Osteoblast (primary cell): ENCODE results near the gene CPEB1. TPM values are rescaled to one million over a fixed set of nuclear protein-coding genes. Genes with fewer than 3 reads are reported as not detected.

Experiments
- DNase-seq: peaks from one replicate; pipeline ENCODE4 v3.0.0; 2011; ENCODE audit warnings: low spot score, mixed read lengths; ENCODE audit not compliant: insufficient read length; ENCODE audit errors: missing footprints
- H2AFZ ChIP-seq: 2 replicates; pipeline ENCODE4 v1.6.0; 2011; ENCODE audit warnings: mild to moderate bottlenecking, low read length
- H3K27ac ChIP-seq: 2 replicates; pipeline ENCODE4 v1.5.1; 2011; ENCODE audit warnings: mild to moderate bottlenecking, low read depth, low read length, moderate library complexity
- H3K27me3 ChIP-seq: 2 replicates; pipeline ENCODE4 v1.6.0; 2012; ENCODE audit warnings: mild to moderate bottlenecking, control low read depth, inconsistent platforms, low read length, moderate library complexity; ENCODE audit not compliant: insufficient read depth
- H3K36me3 ChIP-seq: 2 replicates; pipeline ENCODE4 v1.5.1; 2011; ENCODE audit warnings: mild to moderate bottlenecking, low read length, control low read depth, moderate library complexity; ENCODE audit not compliant: insufficient read depth
- H3K4me1 ChIP-seq: 2 replicates; pipeline ENCODE4 v1.5.1; 2011; ENCODE audit warnings: mild to moderate bottlenecking, low read length, control low read depth, moderate library complexity; ENCODE audit not compliant: insufficient read depth
- H3K4me2 ChIP-seq: 2 replicates; pipeline ENCODE4 v1.6.0; 2011; ENCODE audit warnings: mild to moderate bottlenecking, low read length; ENCODE audit not compliant: insufficient read depth
- H3K4me3 ChIP-seq: fragments of 200-600 bp; sonication (generic); 3 replicates; pipeline ENCODE4 v1.5.1; 2012; ENCODE audit warnings: mild to moderate bottlenecking, low read length, inconsistent platforms; ENCODE audit not compliant: insufficient read depth
- H3K79me2 ChIP-seq: 2 replicates; pipeline ENCODE4 v1.6.0; 2012; ENCODE audit warnings: mild to moderate bottlenecking, low read length, control low read depth, inconsistent platforms; ENCODE audit not compliant: insufficient read depth
- H3K9me3 ChIP-seq: 2 replicates; pipeline ENCODE4 v1.5.1; 2011; ENCODE audit warnings: low read depth, low read length, control low read depth
- H4K20me1 ChIP-seq: 2 replicates; pipeline ENCODE4 v1.6.0; 2012; ENCODE audit warnings: mild to moderate bottlenecking, low read length, control low read depth; ENCODE audit not compliant: insufficient read depth
- total RNA-seq: library from RNA; depleted of rRNA; stranded (reverse); fragments of >200 nt; gene quantifications from 2 replicates; pipeline ENCODE4 v1.2.3, GENCODE V29; 2012
- TF ChIP-seq, protein P1 (sequence below): IDR thresholded peaks from 2 replicates; pipeline ENCODE4 v1.5.1; 2011; ENCODE audit warnings: mild to moderate bottlenecking, low read depth, low read length, moderate library complexity; ENCODE audit errors: extremely low read depth

The CPEB1 gene
- total RNA-seq, 1 donor = 36.6 TPM

DNA sequence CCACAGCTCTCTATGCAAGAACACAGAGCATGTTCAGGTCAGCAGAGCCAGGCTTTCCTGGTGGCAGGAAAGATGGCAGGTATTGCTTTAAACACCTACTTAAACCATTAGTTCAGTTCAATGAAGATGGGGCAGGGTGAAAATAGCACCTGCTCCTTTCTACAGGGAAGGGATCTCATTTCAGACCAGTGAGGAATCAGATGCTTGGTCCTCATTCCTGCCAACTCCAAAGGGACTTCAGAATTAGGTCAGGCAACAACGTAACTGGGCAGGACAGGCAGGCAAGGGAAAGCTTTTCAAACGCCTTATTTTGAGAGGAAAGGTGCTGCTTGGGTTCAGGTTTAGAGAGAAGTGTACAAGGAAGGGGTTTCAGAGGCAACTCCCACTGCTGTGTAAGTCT, 94.3 kb downstream of the CPEB1 start:
- Histone ChIP-seq H3K79me2 (no peaks in the 10 kb centered on the region), H3K4me2 (no peak overlapping the region), H3K36me3 (no peaks in the 10 kb centered on the region), H3K4me3 (no peak overlapping the region), H3K27me3 (no peaks in the 10 kb centered on the region), H2AFZ (no peak overlapping the region), H3K4me1 (peaks cover 19% of the 10 kb centered on the region), H3K27ac (no peak overlapping the region), H4K20me1 (no peaks in the 10 kb centered on the region), H3K9me3 (no peaks in the 10 kb centered on the region)
- TF ChIP-seq, protein P1, sequence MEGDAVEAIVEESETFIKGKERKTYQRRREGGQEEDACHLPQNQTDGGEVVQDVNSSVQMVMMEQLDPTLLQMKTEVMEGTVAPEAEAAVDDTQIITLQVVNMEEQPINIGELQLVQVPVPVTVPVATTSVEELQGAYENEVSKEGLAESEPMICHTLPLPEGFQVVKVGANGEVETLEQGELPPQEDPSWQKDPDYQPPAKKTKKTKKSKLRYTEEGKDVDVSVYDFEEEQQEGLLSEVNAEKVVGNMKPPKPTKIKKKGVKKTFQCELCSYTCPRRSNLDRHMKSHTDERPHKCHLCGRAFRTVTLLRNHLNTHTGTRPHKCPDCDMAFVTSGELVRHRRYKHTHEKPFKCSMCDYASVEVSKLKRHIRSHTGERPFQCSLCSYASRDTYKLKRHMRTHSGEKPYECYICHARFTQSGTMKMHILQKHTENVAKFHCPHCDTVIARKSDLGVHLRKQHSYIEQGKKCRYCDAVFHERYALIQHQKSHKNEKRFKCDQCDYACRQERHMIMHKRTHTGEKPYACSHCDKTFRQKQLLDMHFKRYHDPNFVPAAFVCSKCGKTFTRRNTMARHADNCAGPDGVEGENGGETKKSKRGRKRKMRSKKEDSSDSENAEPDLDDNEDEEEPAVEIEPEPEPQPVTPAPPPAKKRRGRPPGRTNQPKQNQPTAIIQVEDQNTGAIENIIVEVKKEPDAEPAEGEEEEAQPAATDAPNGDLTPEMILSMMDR = no peak
- no peak for DNase-seq

DNA sequence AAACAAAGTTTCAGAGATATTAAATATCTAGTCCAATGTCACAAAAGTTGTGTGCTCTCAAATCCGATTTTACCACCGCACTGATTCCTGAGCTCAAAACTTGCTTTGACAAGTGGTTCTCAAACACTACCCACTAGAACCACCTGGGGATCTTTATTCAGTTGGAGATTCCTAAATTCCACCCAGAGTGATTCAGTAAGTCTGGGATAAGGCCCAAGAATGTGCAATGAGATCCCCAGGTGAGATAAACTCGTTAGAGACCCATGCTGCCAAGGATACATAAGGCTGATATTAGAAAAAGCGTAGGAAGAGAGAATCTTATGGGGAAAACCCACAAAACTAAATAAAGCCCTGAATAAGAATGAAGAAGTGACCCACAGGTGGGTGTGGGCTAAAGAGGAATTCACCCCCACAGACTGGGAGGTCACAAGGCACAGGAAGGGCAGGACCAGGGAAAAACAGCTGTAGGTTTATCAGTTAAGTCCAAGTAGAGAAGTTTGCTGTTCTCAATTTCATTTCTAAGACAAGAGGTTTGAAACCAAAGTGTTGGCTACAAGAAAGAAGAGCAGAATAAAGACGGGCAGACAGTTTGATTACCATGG, 95.4 kb downstream of the CPEB1 start:
- DNase-seq = no peak
- TF ChIP-seq, protein P1 = no peak
- H3K4me3 ChIP-seq = no peak overlapping the region
- no peaks in the 10 kb centered on the region for H3K27me3 ChIP-seq
- H3K27ac ChIP-seq = no peak overlapping the region
- no peaks in the 10 kb centered on the region for H3K79me2 ChIP-seq
- peaks cover 19% of the 10 kb centered on the region for H3K4me1 ChIP-seq
- no peak overlapping the region for H3K4me2 ChIP-seq
- no peaks in the 10 kb centered on the region for H3K9me3 ChIP-seq
- no peak overlapping the region for H2AFZ ChIP-seq
- H4K20me1 ChIP-seq = no peaks in the 10 kb centered on the region
- no peaks in the 10 kb centered on the region for H3K36me3 ChIP-seq

DNA sequence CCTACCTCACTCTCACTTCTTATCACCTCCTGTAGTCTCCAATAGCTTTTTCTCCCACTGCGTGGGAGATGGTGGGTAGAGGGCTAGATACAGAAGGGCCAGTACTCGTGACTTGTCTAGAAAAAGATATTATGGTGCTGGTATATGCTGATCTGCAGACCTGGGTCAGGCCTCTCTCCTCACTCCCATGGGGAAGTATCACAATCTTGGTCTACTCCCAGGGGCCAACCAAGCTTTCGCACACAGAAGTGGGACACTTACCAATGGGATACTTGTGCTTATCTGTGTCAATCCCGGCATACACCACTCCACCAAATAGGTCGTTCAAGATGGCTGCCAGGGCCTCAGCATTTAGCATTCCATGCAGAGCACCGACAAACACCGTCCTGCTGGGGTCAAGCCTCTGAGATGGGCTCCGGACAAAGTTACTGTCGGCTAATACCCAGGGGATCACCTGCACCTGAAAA, 97.9 kb downstream of the CPEB1 start:
- H3K4me1 ChIP-seq = peaks cover 9% of the 10 kb centered on the region
- H2AFZ ChIP-seq = no peak overlapping the region
- no peaks in the 10 kb centered on the region for H3K9me3 ChIP-seq

GRCh38 chr15:82548700-82549099, 98.5 kb downstream of the CPEB1 start:
- H3K4me2 ChIP-seq = no peak overlapping the region
- H3K9me3 ChIP-seq = no peaks in the 10 kb centered on the region
- peaks cover 5% of the 10 kb centered on the region for H3K4me1 ChIP-seq
- DNase-seq = no peak
- H3K36me3 ChIP-seq = no peaks in the 10 kb centered on the region
- no peak overlapping the region for H3K4me3 ChIP-seq
- no peaks in the 10 kb centered on the region for H4K20me1 ChIP-seq
- no peaks in the 10 kb centered on the region for H3K79me2 ChIP-seq
- TF ChIP-seq, protein P1 = no peak
- H3K27me3 ChIP-seq = no peaks in the 10 kb centered on the region
- no peak overlapping the region for H2AFZ ChIP-seq
- no peak overlapping the region for H3K27ac ChIP-seq

More for the DNA sequence above, 97.9 kb downstream of the CPEB1 start:
- Histone ChIP-seq H4K20me1 (no peaks in the 10 kb centered on the region), H3K27ac (no peak overlapping the region), H3K4me2 (no peak overlapping the region), H3K27me3 (no peaks in the 10 kb centered on the region), H3K4me3 (no peak overlapping the region), H3K79me2 (no peaks in the 10 kb centered on the region), H3K36me3 (no peaks in the 10 kb centered on the region)
- no peak for DNase-seq
- TF ChIP-seq, protein P1 = no peak
